ENCODE results near the gene CEP85L.

- TF ChIP-seq CTCF (IDR thresholded peaks at IDR 0.05) (peak; percentile 90), EZH2phosphoT487 (IDR thresholded peaks at IDR 0.05; ENCODE audit: borderline replicate concordance, low read depth) (no peak), POLR2AphosphoS5 (IDR thresholded peaks at IDR 0.05; ENCODE audit: low read depth, low read length) (no peak), REST (IDR thresholded peaks at IDR 0.05; ENCODE audit: low read depth, low read length) (no peak), ELF1 (IDR thresholded peaks at IDR 0.05) (no peak), CHD2 (IDR thresholded peaks at IDR 0.05; ENCODE audit: low read length, partially characterized antibody) (no peak), FOXJ3 (CRISPR knock-in tag; IDR thresholded peaks at IDR 0.05) (no peak), TEAD4 (IDR thresholded peaks at IDR 0.05; ENCODE audit: borderline replicate concordance, insufficient read depth) (no peak), NRF1 (IDR thresholded peaks at IDR 0.05; ENCODE audit: low read depth, low read length) (no peak), MAX (IDR thresholded peaks at IDR 0.05; ENCODE audit: low read depth) (no peak), USF1 (IDR thresholded peaks at IDR 0.05; ENCODE audit: borderline replicate concordance, low read depth) (no peak), EP300 (IDR thresholded peaks at IDR 0.05; ENCODE audit: borderline replicate concordance in 1 of 2, low read depth in 1 of 2, low read length in 1 of 2) (no peak)
Measured at GRCh38 chr6:118509009-118509617, 142.3 kb downstream of the CEP85L start.

All from SK-N-SH (cell line).